ELR (cell line): ENCODE data around the gene RMND5B.
A peak's percentile ranks its signal among the peaks of the same experiment; 100 is the strongest.
"Not testable (repeated sequence)": the region's sequence is repeated elsewhere in the genome, so short reads cannot be mapped to it uniquely, and the experiment has no call there.

ENCODE experiments used
- DNase-seq: peaks from one replicate; pipeline ENCODE4 v3.0.0-alpha.2; 2015; ENCODE audit warnings: low read depth

The RMND5B gene

GRCh38 chr5:178130576-178131445 is at the start of gene RMND5B:
TSS of gene RMND5B (plus strand) at chr5:178131014. CDS start at chr5:178138120, 7,106 bp downstream.
- DNase-seq, result peak; percentile 84

GRCh38 chr5:178081571-178082243 is 49.1 kb upstream of the RMND5B start:
- DNase-seq, result no peak

GRCh38 chr5:178083922-178084321 is 46.9 kb upstream of the RMND5B start:
- no peak for DNase-seq

- no peak for DNase-seq
These were observed 45.5 kb upstream of the RMND5B start for GRCh38 chr5:178085316-178085715.

- DNase-seq, result peak; percentile 15
These were observed 44.5 kb upstream of the RMND5B start for GRCh38 chr5:178086266-178086665.

- not testable (repeated sequence) for DNase-seq
These were observed 43.6 kb upstream of the RMND5B start for GRCh38 chr5:178087199-178087598.

- no peak for DNase-seq
These were observed 40.0 kb upstream of the RMND5B start for GRCh38 chr5:178090856-178091255.

- no peak for DNase-seq
These were observed 37.7 kb upstream of the RMND5B start for GRCh38 chr5:178093134-178093533.

- no peak for DNase-seq
These were observed 36.5 kb upstream of the RMND5B start for GRCh38 chr5:178094345-178094744.

GRCh38 chr5:178098685-178099084 is 32.1 kb upstream of the RMND5B start:
- DNase-seq, result no peak

- no peak for DNase-seq
These were observed 27.2 kb upstream of the RMND5B start for GRCh38 chr5:178103612-178104011.

GRCh38 chr5:178104492-178104891 is 26.3 kb upstream of the RMND5B start:
- no peak for DNase-seq

GRCh38 chr5:178106086-178106485 is 24.7 kb upstream of the RMND5B start:
- DNase-seq, result no peak

- no peak for DNase-seq
These were observed 24.1 kb upstream of the RMND5B start for GRCh38 chr5:178106556-178107239.

- DNase-seq, result no peak
These were observed 23.0 kb upstream of the RMND5B start for GRCh38 chr5:178107756-178108310.

- DNase-seq, result no peak
These were observed 22.4 kb upstream of the RMND5B start for GRCh38 chr5:178108446-178108845.

GRCh38 chr5:178108966-178109365 is 21.8 kb upstream of the RMND5B start:
- DNase-seq, result no peak

GRCh38 chr5:178110511-178110910 is 20.3 kb upstream of the RMND5B start:
- DNase-seq, result no peak

GRCh38 chr5:178111925-178112324 is 18.9 kb upstream of the RMND5B start:
- no peak for DNase-seq

- no peak for DNase-seq
These were observed 18.3 kb upstream of the RMND5B start for GRCh38 chr5:178112545-178112944.

- peak; percentile 76 for DNase-seq
These were observed 17.6 kb upstream of the RMND5B start, which contains the start of gene N4BP3 for GRCh38 chr5:178113141-178113787. TSS of gene N4BP3 (plus strand) at chr5:178113532. CDS start at chr5:178119584, 6,052 bp downstream.

- no peak for DNase-seq
These were observed 16.9 kb upstream of the RMND5B start for GRCh38 chr5:178113841-178114324.
